NCI-H146 treated with DMSO at 0.1 percent for 48 hours (cell line): ENCODE data around the gene INHBC.
A peak's percentile ranks its signal among the peaks of the same experiment; 100 is the strongest.

Source experiments
- DNase-seq: peaks from one replicate; lab custom pipeline; 2025; ENCODE audit not compliant: unreplicated experiment; lab: John Stamatoyannopoulos, UW

Gene INHBC

GRCh38 chr12:57467212-57467874, 32.8 kb downstream of the INHBC start:
- no peak for DNase-seq

- no peak for DNase-seq
Observed at GRCh38 chr12:57467915-57468314, 33.3 kb downstream of the INHBC start.

GRCh38 chr12:57469296-57470164, 34.9 kb downstream of the INHBC start:
- no peak for DNase-seq

GRCh38 chr12:57470286-57470969, 35.8 kb downstream of the INHBC start:
- no peak for DNase-seq

- no peak for DNase-seq
Observed at GRCh38 chr12:57470970-57471656, 36.5 kb downstream of the INHBC start.

- DNase-seq = no peak
Observed at GRCh38 chr12:57471661-57472060, 37.1 kb downstream of the INHBC start.

GRCh38 chr12:57472391-57472790, 37.8 kb downstream of the INHBC start:
- DNase-seq = no peak

- DNase-seq = no peak
Observed at GRCh38 chr12:57473392-57473791, 38.8 kb downstream of the INHBC start.

GRCh38 chr12:57473886-57474285, 39.3 kb downstream of the INHBC start:
- no peak for DNase-seq

- no peak for DNase-seq
Observed at GRCh38 chr12:57474430-57474829, 39.8 kb downstream of the INHBC start.

GRCh38 chr12:57474862-57475261, 40.3 kb downstream of the INHBC start:
- DNase-seq = no peak

GRCh38 chr12:57475271-57476161, 40.9 kb downstream of the INHBC start:
- DNase-seq = peak; percentile 25

GRCh38 chr12:57476162-57476992, 41.8 kb downstream of the INHBC start:
- DNase-seq = no peak

GRCh38 chr12:57476993-57477709, 42.6 kb downstream of the INHBC start:
- no peak for DNase-seq

- DNase-seq = no peak
Observed at GRCh38 chr12:57477710-57478681, 43.4 kb downstream of the INHBC start.

- DNase-seq = no peak
Observed at GRCh38 chr12:57479043-57479375, 44.4 kb downstream of the INHBC start.

- DNase-seq = no peak
Observed at GRCh38 chr12:57479376-57480115, 45.0 kb downstream of the INHBC start, which contains the start of gene ARHGAP9. Gene ARHGAP9 (minus strand): TSS chr12:57479866. CDS start chr12:57479406, 460 bp downstream.
